Omental fat pad (tissue), 4 donors: ENCODE measurements around the gene CCDC88B. TPM values are rescaled to one million over a fixed set of nuclear protein-coding genes. Genes with fewer than 3 reads are reported as not detected.

Experiments
- ATAC-seq: fragments of 150-250 bp; one replicate; pipeline ENCODE4 v1.9.1; 2016; ENCODE audit warnings: mild to moderate bottlenecking, moderate library complexity; ENCODE audit not compliant: low FRiP score
- DNase-seq: peaks from one replicate; pipeline ENCODE4 v3.0.0-alpha.2; 2019; ENCODE audit warnings: low spot score
- total RNA-seq, 4 donors: library from RNA; depleted of rRNA; stranded (reverse); fragments of >200 nt; gene quantifications; one replicate each; pipeline ENCODE4 v1.1.0, GENCODE V29; 2016
- TF ChIP-seq, protein P1 (sequence below), 3 donors: fragments of 450-650 bp; IDR thresholded peaks; one replicate each; pipeline ENCODE4 v1.5.1; 2016 to 2017; ENCODE audit warnings: antibody characterized with exemption in 3 of 3, mild to moderate bottlenecking in 3 of 3, moderate library complexity in 2 of 3

CCDC88B gene
- total RNA-seq, 4 donors from 2014 or later = 6.2 to 24.1 (median 10.3) TPM

DNA sequence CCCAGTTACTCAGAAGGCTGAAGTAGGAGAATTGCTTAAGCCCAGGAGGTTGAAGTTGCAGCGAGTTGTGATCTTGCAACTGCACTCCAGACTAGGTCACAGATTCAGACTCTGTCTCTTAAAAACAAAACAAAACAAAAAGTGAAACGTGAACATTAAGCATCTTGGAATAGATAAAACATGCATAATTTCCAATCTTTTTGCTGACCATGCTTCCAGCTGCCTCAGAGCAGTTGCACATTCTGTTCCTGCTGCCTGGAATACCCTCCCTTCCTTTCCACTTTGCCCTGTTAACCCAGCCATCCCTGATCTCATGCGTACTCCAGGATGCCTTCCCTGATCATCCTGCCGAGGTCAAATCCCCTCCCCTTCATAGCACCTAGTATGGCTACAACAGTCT lies 718 bp upstream of the CCDC88B start:
- DNase-seq (no peak), ATAC-seq (no peak)
- TF ChIP-seq, protein P1, sequence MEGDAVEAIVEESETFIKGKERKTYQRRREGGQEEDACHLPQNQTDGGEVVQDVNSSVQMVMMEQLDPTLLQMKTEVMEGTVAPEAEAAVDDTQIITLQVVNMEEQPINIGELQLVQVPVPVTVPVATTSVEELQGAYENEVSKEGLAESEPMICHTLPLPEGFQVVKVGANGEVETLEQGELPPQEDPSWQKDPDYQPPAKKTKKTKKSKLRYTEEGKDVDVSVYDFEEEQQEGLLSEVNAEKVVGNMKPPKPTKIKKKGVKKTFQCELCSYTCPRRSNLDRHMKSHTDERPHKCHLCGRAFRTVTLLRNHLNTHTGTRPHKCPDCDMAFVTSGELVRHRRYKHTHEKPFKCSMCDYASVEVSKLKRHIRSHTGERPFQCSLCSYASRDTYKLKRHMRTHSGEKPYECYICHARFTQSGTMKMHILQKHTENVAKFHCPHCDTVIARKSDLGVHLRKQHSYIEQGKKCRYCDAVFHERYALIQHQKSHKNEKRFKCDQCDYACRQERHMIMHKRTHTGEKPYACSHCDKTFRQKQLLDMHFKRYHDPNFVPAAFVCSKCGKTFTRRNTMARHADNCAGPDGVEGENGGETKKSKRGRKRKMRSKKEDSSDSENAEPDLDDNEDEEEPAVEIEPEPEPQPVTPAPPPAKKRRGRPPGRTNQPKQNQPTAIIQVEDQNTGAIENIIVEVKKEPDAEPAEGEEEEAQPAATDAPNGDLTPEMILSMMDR (IDR thresholded peaks at IDR 0.05) = no peak

DNA sequence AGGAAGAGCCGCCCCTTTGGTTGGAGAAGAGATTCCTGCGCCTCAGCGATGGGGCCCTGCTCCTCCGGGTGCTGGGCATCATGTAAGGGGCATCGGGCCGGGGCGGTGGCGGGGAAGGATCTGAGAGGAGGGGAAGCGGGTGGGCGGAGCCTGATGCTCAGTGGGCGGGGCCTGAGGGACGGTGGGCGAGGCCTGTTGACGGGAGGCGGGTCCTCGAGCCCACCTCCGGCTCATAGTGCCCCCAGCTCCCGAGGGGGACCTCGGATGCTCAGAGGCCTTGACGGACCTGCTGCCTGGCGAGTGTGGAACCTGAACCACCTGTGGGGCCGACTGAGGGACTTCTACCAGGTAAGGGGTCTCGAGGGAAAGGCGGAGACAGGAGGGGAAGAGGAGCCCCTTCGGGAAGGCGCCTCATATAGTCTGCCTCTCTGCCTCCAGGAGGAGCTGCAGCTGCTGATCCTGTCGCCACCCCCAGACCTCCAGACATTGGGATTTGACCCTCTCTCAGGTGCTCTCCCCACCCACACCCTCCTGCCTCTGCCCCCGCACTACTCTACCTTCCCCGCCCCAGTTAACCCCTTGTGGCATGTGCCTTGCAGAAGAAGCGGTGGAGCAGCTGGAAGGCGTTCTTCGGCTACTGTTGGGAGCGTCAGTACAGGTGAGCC lies 799 bp downstream of the CCDC88B start:
- TF ChIP-seq, protein P1 (IDR thresholded peaks at IDR 0.05) = no peak
- ATAC-seq (no peak), DNase-seq (no peak)

DNA sequence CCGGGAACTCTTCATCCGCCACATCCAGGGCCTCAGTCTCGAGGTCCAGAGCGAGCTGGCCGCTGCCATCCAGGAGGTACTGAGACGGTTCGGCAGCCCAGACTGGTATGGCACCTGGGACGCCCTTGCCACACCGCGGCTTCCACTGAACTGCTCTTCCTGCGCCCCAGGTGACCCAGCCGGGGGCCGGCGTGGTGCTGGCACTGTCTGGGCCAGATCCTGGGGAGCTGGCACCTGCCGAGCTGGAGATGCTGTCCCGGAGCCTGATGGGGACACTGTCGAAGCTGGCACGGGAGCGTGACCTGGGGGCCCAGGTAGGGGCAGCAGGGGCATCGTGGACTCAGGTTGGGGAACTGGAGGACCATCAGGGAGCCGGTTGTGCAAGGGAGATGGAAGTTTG lies 1.4 kb downstream of the CCDC88B start:
- no peak for ATAC-seq
- TF ChIP-seq, protein P1 (IDR thresholded peaks at IDR 0.05) = no peak
- DNase-seq = no peak

DNA sequence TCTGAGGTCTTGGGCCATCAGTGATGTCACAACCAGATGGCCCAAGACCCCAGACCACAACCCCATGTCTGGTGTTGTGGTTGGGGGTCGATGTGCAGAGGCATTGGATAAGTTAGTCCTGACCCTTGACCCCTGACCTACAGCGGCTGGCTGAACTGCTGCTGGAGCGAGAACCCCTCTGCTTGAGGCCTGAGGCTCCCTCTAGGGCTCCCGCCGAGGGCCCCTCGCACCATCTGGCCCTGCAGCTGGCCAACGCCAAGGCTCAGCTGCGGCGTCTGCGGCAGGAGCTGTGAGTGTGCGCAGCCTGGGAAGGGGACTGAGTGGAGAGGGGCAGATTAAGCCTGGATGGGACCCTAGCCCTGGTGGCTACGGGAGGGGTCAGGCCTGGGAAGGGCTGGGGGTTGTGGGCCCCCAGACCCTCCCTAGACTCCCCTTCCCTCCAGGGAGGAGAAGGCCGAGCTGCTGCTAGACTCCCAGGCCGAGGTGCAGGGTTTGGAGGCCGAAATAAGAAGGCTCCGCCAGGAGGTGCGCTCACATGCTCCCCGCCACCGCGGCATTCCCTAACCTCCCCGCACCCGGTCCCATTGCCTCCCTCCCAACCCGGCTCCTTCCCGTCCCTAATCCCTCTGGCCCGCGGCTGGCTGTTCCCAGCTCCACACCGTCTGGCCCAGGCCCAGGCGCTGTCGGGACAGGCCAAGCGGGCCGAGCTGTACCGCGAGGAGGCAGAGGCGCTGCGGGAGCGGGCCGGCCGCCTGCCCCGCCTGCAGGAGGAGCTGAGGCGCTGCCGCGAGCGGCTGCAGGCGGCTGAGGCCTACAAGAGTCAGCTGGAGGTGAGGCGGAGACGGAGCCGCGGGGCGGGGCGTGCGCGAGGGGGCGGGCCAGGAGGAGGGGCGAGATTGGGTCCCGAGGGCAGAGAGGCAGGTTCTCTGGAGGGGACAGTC lies 2.1 kb downstream of the CCDC88B start:
- ATAC-seq = peak; percentile 91
- peak; percentile 59 for DNase-seq
- TF ChIP-seq, protein P1 (IDR thresholded peaks at IDR 0.05) = no peak

DNA sequence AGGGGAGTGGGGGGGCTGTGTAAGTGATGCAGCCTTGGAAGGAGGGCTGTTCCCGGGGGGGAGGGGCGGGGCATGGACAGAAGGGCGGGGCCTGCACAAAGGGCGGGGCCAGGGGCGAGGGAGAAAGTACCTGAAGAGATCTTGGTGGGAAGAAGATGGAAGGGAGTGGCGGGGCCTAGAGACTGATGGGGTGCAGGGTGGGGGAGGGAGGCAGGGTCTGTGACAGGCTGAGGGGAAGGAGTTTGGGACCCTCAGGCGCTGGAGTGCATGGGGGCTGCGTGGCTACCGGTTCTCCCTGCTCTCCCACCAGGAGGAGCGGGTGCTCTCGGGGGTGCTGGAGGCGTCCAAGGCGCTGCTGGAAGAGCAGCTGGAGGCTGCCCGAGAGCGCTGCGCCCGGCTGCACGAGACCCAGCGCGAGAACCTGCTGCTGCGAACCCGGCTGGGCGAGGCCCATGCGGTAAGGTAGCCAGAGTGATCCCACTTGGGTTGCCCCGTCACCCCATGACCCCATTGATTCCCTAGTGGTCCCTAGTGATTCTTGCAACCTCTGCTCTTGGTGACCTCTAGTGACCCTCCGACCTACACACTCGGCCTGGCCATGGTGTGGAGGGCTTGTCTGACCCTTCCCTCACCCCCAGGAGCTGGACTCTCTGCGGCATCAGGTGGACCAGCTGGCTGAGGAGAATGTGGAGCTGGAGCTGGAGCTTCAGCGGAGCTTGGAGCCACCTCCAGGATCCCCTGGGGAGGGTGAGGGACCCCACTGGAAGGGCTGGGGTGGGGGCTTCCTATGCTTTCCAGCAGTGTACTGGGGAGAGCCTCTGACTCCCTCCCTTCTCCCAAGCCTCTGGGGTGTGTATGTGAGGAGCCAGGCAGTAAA lies 3.1 kb downstream of the CCDC88B start:
- TF ChIP-seq, protein P1 (IDR thresholded peaks at IDR 0.05) = no peak
- ATAC-seq = no peak
- no peak for DNase-seq

DNA sequence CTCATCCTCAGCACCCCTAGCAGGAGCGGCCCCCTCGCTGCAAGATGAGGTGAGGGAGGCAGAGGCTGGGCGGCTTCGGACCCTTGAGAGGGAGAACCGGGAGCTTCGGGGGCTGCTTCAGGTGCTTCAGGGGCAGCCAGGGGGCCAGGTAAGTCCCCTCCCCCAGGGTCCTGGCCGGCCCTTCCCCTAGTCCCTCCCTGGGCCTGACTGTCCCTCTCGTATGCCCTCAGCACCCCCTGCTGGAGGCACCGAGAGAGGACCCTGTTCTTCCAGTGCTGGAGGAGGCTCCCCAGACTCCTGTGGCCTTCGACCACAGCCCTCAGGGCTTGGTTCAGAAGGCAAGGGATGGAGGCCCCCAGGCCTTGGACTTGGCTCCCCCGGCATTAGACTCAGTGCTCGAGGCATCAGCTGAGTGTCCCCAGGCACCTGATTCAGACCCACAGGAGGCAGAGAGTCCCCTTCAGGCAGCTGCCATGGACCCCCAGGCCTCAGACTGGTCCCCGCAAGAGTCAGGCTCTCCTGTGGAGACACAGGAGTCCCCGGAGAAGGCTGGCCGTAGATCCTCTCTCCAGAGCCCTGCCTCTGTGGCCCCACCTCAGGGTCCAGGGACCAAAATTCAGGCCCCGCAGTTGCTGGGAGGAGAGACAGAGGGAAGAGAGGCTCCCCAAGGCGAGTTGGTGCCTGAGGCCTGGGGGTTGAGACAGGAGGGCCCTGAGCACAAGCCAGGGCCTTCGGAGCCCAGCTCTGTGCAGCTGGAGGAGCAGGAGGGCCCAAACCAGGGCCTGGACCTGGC lies 4.0 kb downstream of the CCDC88B start:
- DNase-seq = no peak
- ATAC-seq = no peak
- TF ChIP-seq, protein P1 (IDR thresholded peaks at IDR 0.05) = no peak
